ENCODE measurements around the gene HS3ST1. TPM values are rescaled to one million over a fixed set of nuclear protein-coding genes. Genes with fewer than 3 reads are reported as not detected.

The HS3ST1 gene
- total and polyA plus RNA-seq, 3 donors from 2014 or later, result 1.2 to 8.8 (median 4.3) TPM

GRCh38 chr4:11355226-11355625 is 73.5 kb downstream of the HS3ST1 start:
- intact Hi-C loops (cut with DNase I; ENCODE audit: low total_unique reads), result no loop called here
- Histone ChIP-seq H3K9me3 (no peaks in the 10 kb centered on the region), H3K27ac (no peak overlapping the region), H3K4me3 (no peak overlapping the region), H3K4me1 (no peaks in the 10 kb centered on the region), H3K27me3 (no peaks in the 10 kb centered on the region), H3K36me3 (ENCODE audit: low read depth, missing control alignments) (no peaks in the 10 kb centered on the region)
- TF ChIP-seq, protein P1, sequence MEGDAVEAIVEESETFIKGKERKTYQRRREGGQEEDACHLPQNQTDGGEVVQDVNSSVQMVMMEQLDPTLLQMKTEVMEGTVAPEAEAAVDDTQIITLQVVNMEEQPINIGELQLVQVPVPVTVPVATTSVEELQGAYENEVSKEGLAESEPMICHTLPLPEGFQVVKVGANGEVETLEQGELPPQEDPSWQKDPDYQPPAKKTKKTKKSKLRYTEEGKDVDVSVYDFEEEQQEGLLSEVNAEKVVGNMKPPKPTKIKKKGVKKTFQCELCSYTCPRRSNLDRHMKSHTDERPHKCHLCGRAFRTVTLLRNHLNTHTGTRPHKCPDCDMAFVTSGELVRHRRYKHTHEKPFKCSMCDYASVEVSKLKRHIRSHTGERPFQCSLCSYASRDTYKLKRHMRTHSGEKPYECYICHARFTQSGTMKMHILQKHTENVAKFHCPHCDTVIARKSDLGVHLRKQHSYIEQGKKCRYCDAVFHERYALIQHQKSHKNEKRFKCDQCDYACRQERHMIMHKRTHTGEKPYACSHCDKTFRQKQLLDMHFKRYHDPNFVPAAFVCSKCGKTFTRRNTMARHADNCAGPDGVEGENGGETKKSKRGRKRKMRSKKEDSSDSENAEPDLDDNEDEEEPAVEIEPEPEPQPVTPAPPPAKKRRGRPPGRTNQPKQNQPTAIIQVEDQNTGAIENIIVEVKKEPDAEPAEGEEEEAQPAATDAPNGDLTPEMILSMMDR (IDR thresholded peaks at IDR 0.05), result no peak
- no peak for TF ChIP-seq POLR2A (IDR thresholded peaks at IDR 0.05)
- no peak for DNase-seq
- WGBS, 2 donors, result 89 to 90% methylated on average over 8 of the region's 8 CpGs

DNA sequence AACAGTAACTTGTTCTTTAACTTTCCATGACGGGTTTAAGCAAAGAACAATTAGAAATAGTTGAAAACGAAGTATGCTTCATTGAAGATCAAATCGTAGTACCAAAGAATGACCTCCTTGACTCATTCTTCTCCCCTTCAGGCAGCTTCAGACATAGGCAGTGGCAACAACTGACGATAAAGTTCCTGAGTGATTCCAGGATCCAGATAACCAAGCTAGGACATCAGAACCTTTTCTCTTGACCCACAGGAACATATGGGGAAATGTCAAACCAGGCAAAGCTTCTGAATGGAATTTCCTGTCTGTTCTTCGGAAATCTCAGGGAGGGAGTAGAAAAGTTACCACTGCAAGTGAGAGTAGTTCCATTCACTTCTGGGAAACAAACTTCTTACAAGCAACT is 74.2 kb downstream of the HS3ST1 start:
- TF ChIP-seq POLR2A (IDR thresholded peaks at IDR 0.05), result no peak
- Histone ChIP-seq H3K27me3 (no peaks in the 10 kb centered on the region), H3K36me3 (ENCODE audit: low read depth, missing control alignments) (no peaks in the 10 kb centered on the region), H3K4me3 (no peak overlapping the region), H3K27ac (no peak overlapping the region), H3K4me1 (no peaks in the 10 kb centered on the region), H3K9me3 (no peaks in the 10 kb centered on the region)
- no peak for DNase-seq
- 80 to 88% methylated on average over 5 of the region's 5 CpGs for WGBS, 2 donors
- intact Hi-C loops (cut with DNase I; ENCODE audit: low total_unique reads), result no loop called here

DNA sequence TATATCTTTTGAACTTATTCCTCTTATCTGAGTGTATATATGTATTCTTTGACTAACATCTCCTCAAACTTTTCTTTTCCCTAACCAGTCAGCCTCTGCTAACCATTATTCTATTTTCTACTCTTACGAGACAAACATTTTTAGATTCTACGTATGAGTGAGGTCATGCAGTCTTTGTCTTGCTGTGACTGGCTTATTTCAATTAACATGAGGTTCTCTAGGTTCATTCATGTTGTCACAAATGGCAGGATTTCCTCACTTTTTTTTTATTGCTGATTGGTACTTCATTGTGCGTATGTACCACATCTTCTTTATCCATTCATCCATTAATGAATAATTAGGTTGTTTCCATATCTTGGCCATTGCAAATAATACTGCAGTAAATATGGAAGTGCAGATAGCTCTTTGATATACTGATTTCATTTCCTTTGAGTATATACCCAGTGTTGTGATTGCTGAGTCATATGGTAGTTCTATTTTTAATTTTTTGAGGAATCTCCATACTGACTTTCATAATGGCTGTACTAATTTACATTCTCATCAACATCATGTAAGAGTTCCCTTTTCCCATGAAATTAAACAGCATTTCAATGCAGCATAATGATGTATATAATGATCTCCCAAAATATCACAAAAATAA is 80.1 kb downstream of the HS3ST1 start:
- no peak for DNase-seq
- Histone ChIP-seq H3K27me3 (no peaks in the 10 kb centered on the region), H3K9me3 (no peaks in the 10 kb centered on the region), H3K4me3 (no peak overlapping the region), H3K4me1 (no peaks in the 10 kb centered on the region), H3K27ac (no peak overlapping the region), H3K36me3 (ENCODE audit: low read depth, missing control alignments) (no peaks in the 10 kb centered on the region)
- intact Hi-C loops (cut with DNase I; ENCODE audit: low total_unique reads), result no loop called here
- TF ChIP-seq, protein P1 (IDR thresholded peaks at IDR 0.05), result no peak
- TF ChIP-seq POLR2A (IDR thresholded peaks at IDR 0.05), result no peak
- 97 to 99% methylated on average over 3 of the region's 3 CpGs for WGBS, 2 donors

- no peak for TF ChIP-seq POLR2A (IDR thresholded peaks at IDR 0.05)
- TF ChIP-seq, protein P1 (IDR thresholded peaks at IDR 0.05), result no peak
- H3K4me3 ChIP-seq, result no peak overlapping the region
- no peaks in the 10 kb centered on the region for H3K4me1 ChIP-seq
- intact Hi-C loops (cut with DNase I; ENCODE audit: low total_unique reads), result no loop called here
- H3K36me3 ChIP-seq (ENCODE audit: low read depth, missing control alignments), result no peaks in the 10 kb centered on the region
- WGBS, 2 donors, result 79 to 85% methylated on average over 2 of the region's 2 CpGs
- H3K27me3 ChIP-seq, result no peaks in the 10 kb centered on the region
- no peak for DNase-seq
- H3K9me3 ChIP-seq, result no peaks in the 10 kb centered on the region
- no peak overlapping the region for H3K27ac ChIP-seq
Measured at GRCh38 chr4:11344916-11345315, 83.8 kb downstream of the HS3ST1 start.

DNA sequence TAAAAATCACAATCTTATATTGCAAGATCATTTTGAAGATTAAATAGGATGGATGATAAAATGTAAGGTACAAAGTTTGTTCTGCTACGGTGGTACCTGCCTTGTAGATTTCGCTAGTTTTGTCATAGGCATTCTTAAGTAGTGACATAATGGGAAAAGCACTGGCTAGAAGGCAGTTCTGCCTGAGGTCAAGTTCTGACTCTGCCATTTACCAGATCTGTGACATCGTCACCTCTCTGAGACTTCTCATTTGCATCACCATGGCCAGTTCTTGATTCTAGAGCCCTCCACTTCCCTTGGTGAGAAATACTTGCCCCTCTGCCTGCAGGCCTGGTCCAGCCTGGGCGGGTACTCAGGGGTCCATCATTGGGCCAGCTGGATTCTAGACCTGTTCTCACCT is 85.2 kb downstream of the HS3ST1 start:
- no peaks in the 10 kb centered on the region for H3K9me3 ChIP-seq
- WGBS, 2 donors, result 90 to 93% methylated on average over 4 of the region's 4 CpGs
- intact Hi-C loops (cut with DNase I; ENCODE audit: low total_unique reads), result no loop called here
- no peak for DNase-seq
- TF ChIP-seq, protein P1 (IDR thresholded peaks at IDR 0.05), result no peak
- no peak for TF ChIP-seq POLR2A (IDR thresholded peaks at IDR 0.05)
- H3K4me1 ChIP-seq, result no peaks in the 10 kb centered on the region
- H3K36me3 ChIP-seq (ENCODE audit: low read depth, missing control alignments), result no peaks in the 10 kb centered on the region
- no peak overlapping the region for H3K4me3 ChIP-seq
- H3K27me3 ChIP-seq, result no peaks in the 10 kb centered on the region
- H3K27ac ChIP-seq, result no peak overlapping the region

MicroRNAs within 50 kb of the gene (microRNA counts, 767-probe panel; counts per million panel counts)
- microRNA hsa-miR-572, result 0 to 152 counts per million in 2 donors

Small RNA genes within 50 kb of the gene (microRNA-seq; reads per million reads assigned to microRNA genes)
- 0 to 0.70 reads per million in 2 donors for gene MIR572 (ENCODE audit: borderline number of aligned reads in 2 of 2, borderline replicate concordance in 1 of 2)

Small RNA genes within 50 kb of the gene (small RNA-seq; reads per million reads assigned to genes)
- gene MIR572 (0 reads per million in 2 donors), gene RNA5SP156 (0 reads per million in 2 donors)
